Activated CD8-positive, alpha-beta T cell treated with anti-CD3 and anti-CD28 coated beads for 36 hours (primary cell): ENCODE measurements around the gene PPP3CA. TPM values are rescaled to one million over a fixed set of nuclear protein-coding genes. Genes with fewer than 3 reads are reported as not detected.

Experiments
- ATAC-seq: fragments of 200-7000 bp; cut with Tn5 transposase; one replicate; pipeline ENCODE4 v1.10.0; 2021; ENCODE audit warnings: mild to moderate bottlenecking, moderate library complexity
- CTCF ChIA-PET: fragments of 350-600 bp; sonication (Branson Sonifier 250); formaldehyde crosslinking; loops from one replicate; lab custom pipeline; 2021; ENCODE audit warnings: antibody characterized with exemption; lab: Charles Lee
- POLR2A ChIA-PET: fragments of 350-600 bp; sonication (Branson Sonifier 250); formaldehyde crosslinking; loops from one replicate; lab custom pipeline; 2021; ENCODE audit warnings: antibody characterized with exemption; lab: Charles Lee
- DNase-seq: peaks from one replicate; pipeline ENCODE4 v3.0.0-alpha.2; 2020
- H3K27ac Mint-ChIP-seq: one replicate; pipeline ENCODE4 v1.8.0; 2021; ENCODE audit warnings: mild to moderate bottlenecking, mixed read lengths
- H3K27me3 Mint-ChIP-seq: one replicate; pipeline ENCODE4 v1.8.0; 2021; ENCODE audit warnings: mixed read lengths
- H3K36me3 Mint-ChIP-seq: one replicate; pipeline ENCODE4 v1.8.0; 2021; ENCODE audit warnings: low read depth, mixed read lengths
- H3K4me1 Mint-ChIP-seq: one replicate; pipeline ENCODE4 v1.8.0; 2021; ENCODE audit warnings: low read depth, mixed read lengths
- H3K4me3 Mint-ChIP-seq: one replicate; pipeline ENCODE4 v1.8.0; 2021; ENCODE audit warnings: mild to moderate bottlenecking, moderate library complexity, mixed read lengths
- H3K9me3 Mint-ChIP-seq: one replicate; pipeline ENCODE4 v1.8.0; 2021; ENCODE audit warnings: mixed read lengths
- intact Hi-C: fragments of 100-400 bp; cut with micrococcal nuclease; formaldehyde crosslinking; loops from one replicate; pipeline ENCODE4 v1.10.0; 2022
- total RNA-seq, 2 experiments: library from RNA; stranded (reverse); gene quantifications; one replicate each; pipeline ENCODE4 v1.2.3, GENCODE V29; 2021
- TF ChIP-seq, protein P1 (sequence below): fragments of 200-600 bp; IDR thresholded peaks from one replicate; pipeline ENCODE4 v1.8.0; 2022; ENCODE audit warnings: antibody characterized with exemption, mild to moderate bottlenecking

PPP3CA gene
- total RNA-seq, 2 experiments from 2014 or later: 11.8 to 12.7 TPM

DNA sequence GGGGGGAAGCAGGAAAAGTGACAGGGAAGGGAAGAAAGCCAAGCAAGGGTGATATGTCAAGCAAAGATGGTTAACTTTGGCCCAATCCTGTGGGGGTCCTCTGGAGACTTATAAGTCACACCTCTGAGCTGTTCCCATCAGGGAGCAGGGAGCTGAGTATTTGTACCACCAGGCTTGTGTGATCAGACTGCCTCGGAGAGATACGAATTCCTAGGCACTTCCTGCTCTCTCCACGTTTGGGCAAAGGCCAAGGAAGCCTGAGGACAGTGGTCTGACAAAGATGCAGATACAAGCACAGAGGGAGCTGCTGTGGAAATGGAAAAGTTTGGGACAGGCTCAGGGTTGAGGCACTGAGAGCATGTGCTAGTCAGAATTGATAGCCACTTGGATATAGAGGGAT, 10.4 kb upstream of the PPP3CA start:
- ATAC-seq (no peak), DNase-seq (no peak)
- intact Hi-C loops: no loop called here
- TF ChIP-seq, protein P1, sequence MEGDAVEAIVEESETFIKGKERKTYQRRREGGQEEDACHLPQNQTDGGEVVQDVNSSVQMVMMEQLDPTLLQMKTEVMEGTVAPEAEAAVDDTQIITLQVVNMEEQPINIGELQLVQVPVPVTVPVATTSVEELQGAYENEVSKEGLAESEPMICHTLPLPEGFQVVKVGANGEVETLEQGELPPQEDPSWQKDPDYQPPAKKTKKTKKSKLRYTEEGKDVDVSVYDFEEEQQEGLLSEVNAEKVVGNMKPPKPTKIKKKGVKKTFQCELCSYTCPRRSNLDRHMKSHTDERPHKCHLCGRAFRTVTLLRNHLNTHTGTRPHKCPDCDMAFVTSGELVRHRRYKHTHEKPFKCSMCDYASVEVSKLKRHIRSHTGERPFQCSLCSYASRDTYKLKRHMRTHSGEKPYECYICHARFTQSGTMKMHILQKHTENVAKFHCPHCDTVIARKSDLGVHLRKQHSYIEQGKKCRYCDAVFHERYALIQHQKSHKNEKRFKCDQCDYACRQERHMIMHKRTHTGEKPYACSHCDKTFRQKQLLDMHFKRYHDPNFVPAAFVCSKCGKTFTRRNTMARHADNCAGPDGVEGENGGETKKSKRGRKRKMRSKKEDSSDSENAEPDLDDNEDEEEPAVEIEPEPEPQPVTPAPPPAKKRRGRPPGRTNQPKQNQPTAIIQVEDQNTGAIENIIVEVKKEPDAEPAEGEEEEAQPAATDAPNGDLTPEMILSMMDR: no peak
- peaks cover 26% of the 10 kb centered on the region for H3K27me3 Mint-ChIP-seq
- no peaks in the 10 kb centered on the region for H3K4me1 Mint-ChIP-seq
- H3K36me3 Mint-ChIP-seq: no peaks in the 10 kb centered on the region
- ChIA-PET POLR2A (interaction anchor here (1.1 kb wide), 1 partner anchor 8 kb away, joined by 3 read pairs; no protein-coding TSS in a partner anchor), CTCF (interaction anchor here (1.6 kb wide), 1 partner anchor 9 kb away, joined by 3 read pairs; no protein-coding TSS in a partner anchor)
- H3K9me3 Mint-ChIP-seq: no peaks in the 10 kb centered on the region
- H3K27ac Mint-ChIP-seq: no peak overlapping the region
- no peak overlapping the region for H3K4me3 Mint-ChIP-seq

DNA sequence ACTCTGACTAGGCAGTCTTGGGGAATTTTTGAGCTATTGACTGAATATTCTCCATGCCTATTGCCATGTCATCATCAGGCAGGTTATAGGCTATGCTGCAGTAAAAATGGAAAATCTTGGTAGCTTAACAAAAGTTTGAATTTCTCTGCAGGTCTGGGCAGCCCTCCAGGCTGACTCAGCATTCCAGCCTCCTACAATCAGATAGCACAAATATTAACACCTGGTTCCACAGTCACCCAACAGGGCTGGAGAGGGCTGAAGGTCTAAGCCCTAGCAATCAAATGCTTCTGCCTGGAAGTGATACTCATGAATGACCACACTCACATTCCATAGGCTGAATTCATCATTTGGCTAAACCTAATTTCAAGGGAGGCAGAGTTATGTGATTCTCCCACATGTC, 9.6 kb upstream of the PPP3CA start:
- ATAC-seq (no peak), DNase-seq (no peak)
- Mint-ChIP-seq H3K27ac (no peak overlapping the region), H3K4me1 (no peaks in the 10 kb centered on the region), H3K27me3 (peaks cover 28% of the 10 kb centered on the region), H3K4me3 (no peak overlapping the region), H3K9me3 (no peaks in the 10 kb centered on the region), H3K36me3 (no peaks in the 10 kb centered on the region)
- CTCF ChIA-PET: no interaction called here
- POLR2A ChIA-PET: no interaction called here
- intact Hi-C loops: no loop called here
- TF ChIP-seq, protein P1: no peak

DNA sequence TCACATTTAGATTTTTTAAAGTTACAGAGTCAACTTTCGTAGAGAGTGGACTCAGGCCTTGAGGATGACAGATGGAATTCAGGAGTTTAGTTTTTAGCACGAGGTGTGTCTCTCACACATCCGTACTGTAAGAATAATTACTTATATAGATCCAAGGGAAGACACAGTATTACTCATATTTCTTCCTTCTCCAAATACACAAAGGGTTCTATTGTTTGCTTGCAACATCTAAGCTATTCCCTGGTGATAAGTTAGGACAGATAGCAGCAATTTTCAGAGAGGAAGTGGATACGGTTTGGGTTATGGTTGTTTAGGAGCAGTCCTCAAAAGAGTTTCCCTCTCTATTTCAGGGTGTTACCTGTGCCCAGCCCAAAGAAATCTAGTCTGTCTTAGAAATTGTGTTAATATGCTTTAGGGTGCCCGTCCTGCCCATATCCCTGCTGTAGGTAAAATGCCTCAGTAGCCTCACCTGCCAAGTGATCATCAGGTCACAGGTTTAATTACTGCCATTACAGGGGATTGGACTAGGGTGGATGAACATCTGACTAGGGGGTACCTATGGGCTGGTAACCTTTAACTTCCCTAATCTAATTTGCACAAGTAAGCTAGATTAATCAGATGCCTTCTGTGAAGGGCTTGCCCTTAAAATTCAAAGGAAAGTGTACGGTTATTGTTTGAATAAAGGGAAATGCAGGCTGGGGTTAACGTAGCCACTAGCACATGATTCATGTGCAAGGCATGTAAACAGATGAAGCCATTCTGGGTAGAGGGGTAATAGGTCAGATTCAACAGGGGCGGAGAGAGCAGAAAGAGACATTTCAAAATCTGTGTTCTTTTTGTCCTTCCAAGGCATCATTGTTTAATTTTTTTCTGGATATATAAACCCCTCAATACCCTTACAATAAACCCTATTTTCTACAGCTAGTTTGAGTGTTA, 8.7 kb upstream of the PPP3CA start:
- TF ChIP-seq, protein P1: no peak
- no peaks in the 10 kb centered on the region for H3K9me3 Mint-ChIP-seq
- ChIA-PET POLR2A (no interaction called here), CTCF (interaction anchor here (1.3 kb wide), 1 partner anchor 8 kb away, joined by 3 read pairs; no protein-coding TSS in a partner anchor)
- H3K4me1 Mint-ChIP-seq: no peaks in the 10 kb centered on the region
- DNase-seq (no peak), ATAC-seq (no peak)
- intact Hi-C loops: no loop called here
- no peak overlapping the region for H3K27ac Mint-ChIP-seq
- peaks cover 29% of the 10 kb centered on the region for H3K27me3 Mint-ChIP-seq
- H3K36me3 Mint-ChIP-seq: no peaks in the 10 kb centered on the region
- no peak overlapping the region for H3K4me3 Mint-ChIP-seq

DNA sequence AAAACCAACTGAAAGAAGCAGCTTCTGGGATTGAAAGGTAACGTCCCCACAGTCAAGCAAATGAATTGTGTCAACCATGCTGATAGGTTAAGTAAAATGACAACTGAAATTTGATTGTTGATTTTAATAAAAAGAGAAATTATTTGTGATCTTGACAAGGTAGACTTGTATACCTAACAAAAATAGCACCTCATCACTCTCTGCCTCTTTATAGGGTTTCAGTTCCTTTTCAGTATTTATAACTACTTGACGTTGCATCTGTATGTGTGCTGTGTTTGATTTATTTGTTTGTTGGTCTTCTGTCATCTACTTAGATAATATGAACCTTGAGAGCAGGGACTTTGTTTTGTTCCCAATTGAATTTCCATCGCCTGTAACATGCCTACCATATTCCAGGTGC, 7.9 kb upstream of the PPP3CA start:
- no peaks in the 10 kb centered on the region for H3K36me3 Mint-ChIP-seq
- no peaks in the 10 kb centered on the region for H3K4me1 Mint-ChIP-seq
- DNase-seq: no peak
- no peaks in the 10 kb centered on the region for H3K9me3 Mint-ChIP-seq
- intact Hi-C loops: no loop called here
- TF ChIP-seq, protein P1: no peak
- H3K27ac Mint-ChIP-seq: no peak overlapping the region
- CTCF ChIA-PET: interaction anchor here (1.3 kb wide), 1 partner anchor 7 kb away, joined by 3 read pairs; no protein-coding TSS in a partner anchor
- ATAC-seq: no peak
- POLR2A ChIA-PET: no interaction called here
- no peak overlapping the region for H3K4me3 Mint-ChIP-seq
- peaks cover 29% of the 10 kb centered on the region for H3K27me3 Mint-ChIP-seq

DNA sequence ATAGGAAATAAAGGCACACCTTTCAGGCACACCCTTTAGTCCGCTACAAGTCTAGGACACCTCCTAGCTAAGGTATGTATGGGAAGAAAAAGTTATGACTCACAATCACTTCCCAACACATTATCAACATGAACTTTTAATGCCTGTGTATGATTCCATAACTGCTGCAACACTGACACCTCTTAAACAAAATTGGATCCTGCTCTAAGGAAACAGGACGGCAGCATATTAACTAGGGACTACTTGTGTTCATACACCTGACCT, 2.4 kb upstream of the PPP3CA start:
- H3K36me3 Mint-ChIP-seq: no peaks in the 10 kb centered on the region
- TF ChIP-seq, protein P1: no peak
- DNase-seq (no peak), ATAC-seq (no peak)
- peaks cover 16% of the 10 kb centered on the region for H3K4me1 Mint-ChIP-seq
- intact Hi-C loops: loop anchor here (5.0 to 10.0 kb wide), 4 partner anchors 67 to 182 kb away; no protein-coding TSS in a partner anchor
- H3K27me3 Mint-ChIP-seq: peaks cover 28% of the 10 kb centered on the region
- POLR2A ChIA-PET: interaction anchor here (1.0 kb wide), 1 partner anchor 8 kb away, joined by 3 read pairs; no protein-coding TSS in a partner anchor
- CTCF ChIA-PET: interaction anchor here (2.2 kb wide), 1 partner anchor 180 kb away, joined by 9 read pairs; no protein-coding TSS in a partner anchor
- no peak overlapping the region for H3K4me3 Mint-ChIP-seq
- no peak overlapping the region for H3K27ac Mint-ChIP-seq
- no peaks in the 10 kb centered on the region for H3K9me3 Mint-ChIP-seq
